ENCODE data around the gene FAM174C.

Gene FAM174C

GRCh38 chr19:1263188-1263587 lies 12.1 kb upstream of the FAM174C start:
- no peak for DNase-seq

GRCh38 chr19:1264801-1265614 lies 10.3 kb upstream of the FAM174C start:
- no peak for DNase-seq

GRCh38 chr19:1265615-1266128 lies 9.7 kb upstream of the FAM174C start:
- DNase-seq = no peak

GRCh38 chr19:1266129-1266915 lies 9.0 kb upstream of the FAM174C start:
- DNase-seq = peak; percentile 40

GRCh38 chr19:1266916-1267476 lies 8.3 kb upstream of the FAM174C start:
- no peak for DNase-seq

GRCh38 chr19:1267477-1268225 lies 7.7 kb upstream of the FAM174C start:
- DNase-seq = no peak

GRCh38 chr19:1268226-1269064 lies 6.9 kb upstream of the FAM174C start:
- DNase-seq = no peak

GRCh38 chr19:1269065-1269477 lies 6.3 kb upstream of the FAM174C start, which contains the start of gene CIRBP:
CIRBP (plus strand) TSS chr19:1269332; CDS start chr19:1270934, 1,602 bp downstream.
- peak; percentile 99 for DNase-seq

- DNase-seq = peak; percentile 94
These were observed 5.7 kb upstream of the FAM174C start for GRCh38 chr19:1269478-1270212.

GRCh38 chr19:1270213-1270853 lies 5.0 kb upstream of the FAM174C start:
- DNase-seq = peak; percentile 43

GRCh38 chr19:1270854-1271527 lies 4.3 kb upstream of the FAM174C start:
- DNase-seq = no peak

GRCh38 chr19:1271528-1272422 lies 3.6 kb upstream of the FAM174C start:
- DNase-seq = no peak

- DNase-seq = no peak
These were observed 2.7 kb upstream of the FAM174C start for GRCh38 chr19:1272423-1273262.

GRCh38 chr19:1273263-1274041 lies 1.9 kb upstream of the FAM174C start:
- no peak for DNase-seq

- no peak for DNase-seq
These were observed 1.1 kb upstream of the FAM174C start for GRCh38 chr19:1274081-1274851.

- no peak for DNase-seq
These were observed 474 bp upstream of the FAM174C start for GRCh38 chr19:1274852-1275259.
